Measurements from ENCODE around the gene UCN2. TPM values are rescaled to one million over a fixed set of nuclear protein-coding genes. Genes with fewer than 3 reads are reported as not detected.
A peak's percentile ranks its signal among the peaks of the same experiment; 100 is the strongest.

UCN2 gene
- total and polyA plus RNA-seq, 9 of the 15 experiments (the other 6 are each of a cell fraction or from before 2014, with no cell fraction given), result 0.08 to 0.11 TPM; not detected in 7

DNA sequence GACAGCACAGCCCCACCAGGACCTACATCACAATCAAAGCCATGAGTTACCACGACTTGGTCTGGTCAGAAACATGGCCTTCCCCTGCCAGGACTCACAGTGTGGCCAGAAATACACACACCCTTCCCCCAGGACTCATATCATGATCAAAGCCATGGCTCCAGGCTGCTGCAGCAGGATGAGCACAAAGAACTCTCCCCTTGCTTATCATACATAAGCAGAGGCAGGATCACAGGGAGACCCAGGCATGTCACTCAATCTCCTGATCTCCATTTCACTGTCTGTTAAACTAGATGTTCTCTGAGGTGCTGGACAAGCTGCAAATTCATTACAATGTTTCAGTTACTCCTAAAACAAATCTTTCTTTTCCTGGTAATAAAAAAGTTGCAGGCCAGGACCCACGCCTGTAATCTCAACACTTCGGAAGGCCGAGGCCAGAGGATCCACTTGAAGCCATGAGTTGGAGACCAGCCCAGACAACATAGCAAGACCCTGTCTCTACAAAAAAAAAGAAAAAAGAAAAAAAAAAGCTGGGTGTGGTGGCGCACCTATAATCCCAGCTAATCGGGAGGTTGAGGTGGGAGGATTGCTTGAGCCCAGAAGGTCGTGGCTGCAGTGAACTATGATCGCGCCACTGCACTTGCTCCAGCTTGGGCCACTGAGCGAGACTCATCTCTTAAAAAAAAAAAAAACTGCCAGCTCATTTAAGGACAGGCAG lies 8.2 kb downstream of the UCN2 start:
- peak overlapping the region; percentile 61 for H3K4me3 ChIP-seq
- no peak overlapping the region; the same call in 1 of the 2 replicates for H2AFZ ChIP-seq (ENCODE audit: low read depth, low read length)
- no TSS peak for BruUV-seq (replicated peaks)
- peak overlapping the region; percentile 68 to 71; a peak in 3 of 4 replicates for H3K9ac ChIP-seq (ENCODE audit: insufficient read depth in 1 of 2, low read depth in 2 of 2, low read length in 2 of 2)
- H3K36me3 ChIP-seq (ENCODE audit: control insufficient read depth, insufficient read depth, low read length), result peaks cover 27% of the 10 kb centered on the region; the same call in 2 of the 3 replicates
- H3K9me3 ChIP-seq (replicated peaks; ENCODE audit: control insufficient read depth, insufficient read depth, low read depth, low read length), result no peaks in the 10 kb centered on the region
- in situ Hi-C loops (cut with MboI) (loop anchor here (5.0 kb wide), 1 partner anchor 88 kb away; a partner anchor contains a TSS), intact Hi-C loops (cut with micrococcal nuclease) (loop anchor here (1.0 to 10.0 kb wide), 4 partner anchors 82 to 281 kb away; partner anchors contain the start of genes ATRIP and SLC26A6)
- H4K20me1 ChIP-seq (replicated peaks; ENCODE audit: control insufficient read depth, insufficient read depth, low read length), result peaks cover 6% of the 10 kb centered on the region; the same call in 1 of the 2 replicates
- peaks cover 11% of the 10 kb centered on the region for H3K9me1 ChIP-seq (ENCODE audit: control insufficient read depth, insufficient read depth, low read length)
- peak; percentile 100 for FAIRE-seq
- H3K79me2 ChIP-seq (ENCODE audit: control insufficient read depth, insufficient read depth, low read length), result peaks cover 53% of the 10 kb centered on the region
- WGBS (ENCODE audit: insufficient coverage, low coverage, missing lambda C conversion rate), result 6% methylated on average over 8 of the region's 10 CpGs
- ChIA-PET CTCF (ENCODE audit: low intra/inter-chr PET ratio) (no interaction called here), POLR2A (no interaction called here)
- peak overlapping the region; percentile 84 for H3K4me2 ChIP-seq (ENCODE audit: insufficient read depth, low read length)
- H3K27me3 ChIP-seq (ENCODE audit: control insufficient read depth in 2 of 2, insufficient read depth in 2 of 2, low read length in 2 of 2), result no peaks in the 10 kb centered on the region
- ATAC-seq, result peak; percentile 64
- H3K27ac ChIP-seq (ENCODE audit: extremely low read depth, low read depth, low read length), result peak overlapping the region; percentile 69
- peak; percentile 52 to 90 (median 66) for DNase-seq (ENCODE audit: extremely low read depth in 1 of 4, low spot score in 3 of 4)
- peaks cover 40 to 49% of the 10 kb centered on the region in 2 experiments for H3K4me1 ChIP-seq (replicated peaks in 1 of 2; ENCODE audit: control insufficient read depth in 2 of 2, insufficient read depth in 2 of 2, low read length in 2 of 2)
- TF ChIP-seq NEUROD1 (IDR thresholded peaks at IDR 0.05; ENCODE audit: borderline replicate concordance, low read depth, low read length, partially characterized antibody) (no peak), ZNF589 (CRISPR knock-in tag; IDR thresholded peaks at IDR 0.05; ENCODE audit: low read depth) (no peak), LARP7 (IDR thresholded peaks at IDR 0.05) (no peak), ZNF324 (CRISPR knock-in tag; IDR thresholded peaks at IDR 0.05) (no peak), POLR3G (IDR thresholded peaks at IDR 0.05; ENCODE audit: extremely low read depth, insufficient read length, insufficient replicate concordance) (no peak), CBX2 (IDR thresholded peaks at IDR 0.05; ENCODE audit: insufficient read depth, low read length, poor library complexity, severe bottlenecking) (no peak), ZSCAN29 (IDR thresholded peaks at IDR 0.05) (no peak), ZNF584 (CRISPR knock-in tag; IDR thresholded peaks at IDR 0.05; ENCODE audit: low read depth) (no peak), ZNF174 (CRISPR knock-in tag; IDR thresholded peaks at IDR 0.05) (no peak)
- TF ChIP-seq, protein P1, sequence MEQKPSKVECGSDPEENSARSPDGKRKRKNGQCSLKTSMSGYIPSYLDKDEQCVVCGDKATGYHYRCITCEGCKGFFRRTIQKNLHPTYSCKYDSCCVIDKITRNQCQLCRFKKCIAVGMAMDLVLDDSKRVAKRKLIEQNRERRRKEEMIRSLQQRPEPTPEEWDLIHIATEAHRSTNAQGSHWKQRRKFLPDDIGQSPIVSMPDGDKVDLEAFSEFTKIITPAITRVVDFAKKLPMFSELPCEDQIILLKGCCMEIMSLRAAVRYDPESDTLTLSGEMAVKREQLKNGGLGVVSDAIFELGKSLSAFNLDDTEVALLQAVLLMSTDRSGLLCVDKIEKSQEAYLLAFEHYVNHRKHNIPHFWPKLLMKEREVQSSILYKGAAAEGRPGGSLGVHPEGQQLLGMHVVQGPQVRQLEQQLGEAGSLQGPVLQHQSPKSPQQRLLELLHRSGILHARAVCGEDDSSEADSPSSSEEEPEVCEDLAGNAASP (IDR thresholded peaks at IDR 0.05), result no peak
- TF ChIP-seq, protein P2, sequence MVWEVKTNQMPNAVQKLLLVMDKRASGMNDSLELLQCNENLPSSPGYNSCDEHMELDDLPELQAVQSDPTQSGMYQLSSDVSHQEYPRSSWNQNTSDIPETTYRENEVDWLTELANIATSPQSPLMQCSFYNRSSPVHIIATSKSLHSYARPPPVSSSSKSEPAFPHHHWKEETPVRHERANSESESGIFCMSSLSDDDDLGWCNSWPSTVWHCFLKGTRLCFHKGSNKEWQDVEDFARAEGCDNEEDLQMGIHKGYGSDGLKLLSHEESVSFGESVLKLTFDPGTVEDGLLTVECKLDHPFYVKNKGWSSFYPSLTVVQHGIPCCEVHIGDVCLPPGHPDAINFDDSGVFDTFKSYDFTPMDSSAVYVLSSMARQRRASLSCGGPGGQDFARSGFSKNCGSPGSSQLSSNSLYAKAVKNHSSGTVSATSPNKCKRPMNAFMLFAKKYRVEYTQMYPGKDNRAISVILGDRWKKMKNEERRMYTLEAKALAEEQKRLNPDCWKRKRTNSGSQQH (CRISPR knock-in tag; IDR thresholded peaks at IDR 0.05), result no peak
- TF ChIP-seq, protein P3, sequence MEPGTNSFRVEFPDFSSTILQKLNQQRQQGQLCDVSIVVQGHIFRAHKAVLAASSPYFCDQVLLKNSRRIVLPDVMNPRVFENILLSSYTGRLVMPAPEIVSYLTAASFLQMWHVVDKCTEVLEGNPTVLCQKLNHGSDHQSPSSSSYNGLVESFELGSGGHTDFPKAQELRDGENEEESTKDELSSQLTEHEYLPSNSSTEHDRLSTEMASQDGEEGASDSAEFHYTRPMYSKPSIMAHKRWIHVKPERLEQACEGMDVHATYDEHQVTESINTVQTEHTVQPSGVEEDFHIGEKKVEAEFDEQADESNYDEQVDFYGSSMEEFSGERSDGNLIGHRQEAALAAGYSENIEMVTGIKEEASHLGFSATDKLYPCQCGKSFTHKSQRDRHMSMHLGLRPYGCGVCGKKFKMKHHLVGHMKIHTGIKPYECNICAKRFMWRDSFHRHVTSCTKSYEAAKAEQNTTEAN (CRISPR knock-in tag; IDR thresholded peaks at IDR 0.05), result no peak
- TF ChIP-seq, protein P4, sequence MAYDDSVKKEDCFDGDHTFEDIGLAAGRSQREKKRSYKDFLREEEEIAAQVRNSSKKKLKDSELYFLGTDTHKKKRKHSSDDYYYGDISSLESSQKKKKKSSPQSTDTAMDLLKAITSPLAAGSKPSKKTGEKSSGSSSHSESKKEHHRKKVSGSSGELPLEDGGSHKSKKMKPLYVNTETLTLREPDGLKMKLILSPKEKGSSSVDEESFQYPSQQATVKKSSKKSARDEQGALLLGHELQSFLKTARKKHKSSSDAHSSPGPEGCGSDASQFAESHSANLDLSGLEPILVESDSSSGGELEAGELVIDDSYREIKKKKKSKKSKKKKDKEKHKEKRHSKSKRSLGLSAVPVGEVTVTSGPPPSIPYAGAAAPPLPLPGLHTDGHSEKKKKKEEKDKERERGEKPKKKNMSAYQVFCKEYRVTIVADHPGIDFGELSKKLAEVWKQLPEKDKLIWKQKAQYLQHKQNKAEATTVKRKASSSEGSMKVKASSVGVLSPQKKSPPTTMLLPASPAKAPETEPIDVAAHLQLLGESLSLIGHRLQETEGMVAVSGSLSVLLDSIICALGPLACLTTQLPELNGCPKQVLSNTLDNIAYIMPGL (CRISPR knock-in tag; IDR thresholded peaks at IDR 0.05), result no peak

Measured in K562 (cell line).